ENCODE results near the gene EFCAB11.

Gene EFCAB11

DNA sequence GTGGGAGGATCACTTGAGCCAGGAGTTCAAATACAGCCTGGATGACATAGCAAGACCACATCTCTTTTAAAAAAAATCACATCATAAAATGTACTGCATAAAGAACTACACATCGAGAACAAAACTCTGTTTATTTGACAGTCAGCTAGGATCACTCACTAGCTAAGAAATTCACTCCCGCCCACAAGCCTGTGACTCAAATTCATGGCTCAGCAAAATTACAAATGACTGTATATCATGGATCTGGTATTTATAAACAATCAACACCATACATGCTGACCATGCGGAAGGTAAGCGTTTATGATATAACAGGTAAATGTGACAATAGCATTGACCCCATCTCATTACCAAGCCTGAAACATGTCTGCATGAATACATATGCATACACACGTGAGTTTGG lies 206.5 kb downstream of the EFCAB11 start:
- no peak overlapping the region for H3K4me2 ChIP-seq (ENCODE audit: low read length)
- H3K27ac ChIP-seq (ENCODE audit: low read depth, low read length): no peak overlapping the region
- no peaks in the 10 kb centered on the region for H3F3A ChIP-seq (ENCODE audit: control insufficient read depth, insufficient read depth)
- H3K4me3 ChIP-seq (ENCODE audit: low read length): no peak overlapping the region
- H3K4me1 ChIP-seq (ENCODE audit: control insufficient read depth, low read length): no peaks in the 10 kb centered on the region
- no peaks in the 10 kb centered on the region for H4K20me1 ChIP-seq (ENCODE audit: control insufficient read depth, insufficient read depth, low read depth, low read length)
- H3K27me3 ChIP-seq (ENCODE audit: control insufficient read depth, low read length): no peaks in the 10 kb centered on the region
- TF ChIP-seq, protein P1, sequence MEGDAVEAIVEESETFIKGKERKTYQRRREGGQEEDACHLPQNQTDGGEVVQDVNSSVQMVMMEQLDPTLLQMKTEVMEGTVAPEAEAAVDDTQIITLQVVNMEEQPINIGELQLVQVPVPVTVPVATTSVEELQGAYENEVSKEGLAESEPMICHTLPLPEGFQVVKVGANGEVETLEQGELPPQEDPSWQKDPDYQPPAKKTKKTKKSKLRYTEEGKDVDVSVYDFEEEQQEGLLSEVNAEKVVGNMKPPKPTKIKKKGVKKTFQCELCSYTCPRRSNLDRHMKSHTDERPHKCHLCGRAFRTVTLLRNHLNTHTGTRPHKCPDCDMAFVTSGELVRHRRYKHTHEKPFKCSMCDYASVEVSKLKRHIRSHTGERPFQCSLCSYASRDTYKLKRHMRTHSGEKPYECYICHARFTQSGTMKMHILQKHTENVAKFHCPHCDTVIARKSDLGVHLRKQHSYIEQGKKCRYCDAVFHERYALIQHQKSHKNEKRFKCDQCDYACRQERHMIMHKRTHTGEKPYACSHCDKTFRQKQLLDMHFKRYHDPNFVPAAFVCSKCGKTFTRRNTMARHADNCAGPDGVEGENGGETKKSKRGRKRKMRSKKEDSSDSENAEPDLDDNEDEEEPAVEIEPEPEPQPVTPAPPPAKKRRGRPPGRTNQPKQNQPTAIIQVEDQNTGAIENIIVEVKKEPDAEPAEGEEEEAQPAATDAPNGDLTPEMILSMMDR (IDR thresholded peaks at IDR 0.05; ENCODE audit: low read depth, low read length, poor library complexity, severe bottlenecking): no peak
- TF ChIP-seq EZH2phosphoT487 (IDR thresholded peaks at IDR 0.05; ENCODE audit: borderline replicate concordance, low read length): no peak
- H3K36me3 ChIP-seq (ENCODE audit: control insufficient read depth, low read length): no peaks in the 10 kb centered on the region
- H3K79me2 ChIP-seq (ENCODE audit: control insufficient read depth, low read length): no peaks in the 10 kb centered on the region
- H3K9me2 ChIP-seq (replicated peaks; ENCODE audit: control insufficient read depth, low read length): no peaks in the 10 kb centered on the region
- H3K9me3 ChIP-seq (ENCODE audit: control insufficient read depth, insufficient read depth, low read length): no peaks in the 10 kb centered on the region; the same call in 1 of the 2 replicates

DNA sequence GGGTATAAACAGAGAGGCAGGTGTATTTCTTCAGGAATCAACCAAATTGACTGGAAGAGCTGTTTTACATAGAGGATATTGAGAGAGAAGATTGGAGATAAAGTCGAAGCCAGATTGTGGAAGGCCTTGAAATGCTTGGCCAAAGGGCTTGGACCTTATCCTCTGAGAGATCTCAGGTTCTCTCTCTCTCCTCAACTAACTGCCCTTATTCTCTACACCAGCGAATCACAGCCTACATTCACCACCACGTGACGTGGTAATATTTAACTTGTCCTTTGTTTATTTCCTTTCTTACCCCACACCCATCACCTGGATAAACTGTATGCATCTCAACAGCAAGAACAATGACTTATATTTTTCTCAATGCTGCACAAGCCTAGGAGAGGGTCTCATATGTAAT lies 207.4 kb downstream of the EFCAB11 start:
- no peak overlapping the region for H3K4me2 ChIP-seq (ENCODE audit: low read length)
- H3K79me2 ChIP-seq (ENCODE audit: control insufficient read depth, low read length): no peaks in the 10 kb centered on the region
- H3F3A ChIP-seq (ENCODE audit: control insufficient read depth, insufficient read depth): no peaks in the 10 kb centered on the region
- no peaks in the 10 kb centered on the region; the same call in 1 of the 2 replicates for H3K9me3 ChIP-seq (ENCODE audit: control insufficient read depth, insufficient read depth, low read length)
- H3K27ac ChIP-seq (ENCODE audit: low read depth, low read length): no peak overlapping the region
- no peaks in the 10 kb centered on the region for H3K36me3 ChIP-seq (ENCODE audit: control insufficient read depth, low read length)
- no peaks in the 10 kb centered on the region for H3K4me1 ChIP-seq (ENCODE audit: control insufficient read depth, low read length)
- no peak overlapping the region for H3K4me3 ChIP-seq (ENCODE audit: low read length)
- TF ChIP-seq EZH2phosphoT487 (IDR thresholded peaks at IDR 0.05; ENCODE audit: borderline replicate concordance, low read length): no peak
- TF ChIP-seq, protein P1 (IDR thresholded peaks at IDR 0.05; ENCODE audit: low read depth, low read length, poor library complexity, severe bottlenecking): no peak
- H3K27me3 ChIP-seq (ENCODE audit: control insufficient read depth, low read length): no peaks in the 10 kb centered on the region
- no peaks in the 10 kb centered on the region for H3K9me2 ChIP-seq (replicated peaks; ENCODE audit: control insufficient read depth, low read length)
- no peaks in the 10 kb centered on the region for H4K20me1 ChIP-seq (ENCODE audit: control insufficient read depth, insufficient read depth, low read depth, low read length)

DNA sequence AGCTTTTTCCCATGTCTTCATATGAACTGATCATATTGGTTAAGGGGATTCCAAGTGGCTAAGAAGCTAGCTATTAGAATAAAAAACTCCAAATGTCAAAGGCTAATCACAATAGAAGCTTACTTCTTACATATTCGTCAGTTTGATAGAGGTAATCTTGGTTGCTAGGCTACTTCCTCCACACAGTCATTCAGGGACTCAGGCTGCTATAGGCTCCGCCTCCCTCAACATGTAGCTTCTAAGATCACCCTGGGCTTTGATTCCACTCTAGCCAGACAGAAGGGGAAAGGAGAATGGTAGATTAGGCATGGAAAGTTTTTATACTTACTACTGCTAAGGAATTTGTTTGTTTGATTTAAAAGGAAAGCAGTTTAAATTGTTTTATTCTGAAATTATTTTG lies 207.9 kb downstream of the EFCAB11 start:
- Histone ChIP-seq H4K20me1 (ENCODE audit: control insufficient read depth, insufficient read depth, low read depth, low read length) (no peaks in the 10 kb centered on the region), H3K9me3 (ENCODE audit: control insufficient read depth, insufficient read depth, low read length) (no peaks in the 10 kb centered on the region; the same call in 1 of the 2 replicates), H3K4me3 (ENCODE audit: low read length) (no peak overlapping the region), H3K79me2 (ENCODE audit: control insufficient read depth, low read length) (no peaks in the 10 kb centered on the region), H3K36me3 (ENCODE audit: control insufficient read depth, low read length) (no peaks in the 10 kb centered on the region), H3K4me2 (ENCODE audit: low read length) (no peak overlapping the region), H3K4me1 (ENCODE audit: control insufficient read depth, low read length) (no peaks in the 10 kb centered on the region), H3K27me3 (ENCODE audit: control insufficient read depth, low read length) (no peaks in the 10 kb centered on the region), H3F3A (ENCODE audit: control insufficient read depth, insufficient read depth) (no peaks in the 10 kb centered on the region), H3K27ac (ENCODE audit: low read depth, low read length) (no peak overlapping the region), H3K9me2 (replicated peaks; ENCODE audit: control insufficient read depth, low read length) (no peaks in the 10 kb centered on the region)
- no peak for TF ChIP-seq EZH2phosphoT487 (IDR thresholded peaks at IDR 0.05; ENCODE audit: borderline replicate concordance, low read length)
- TF ChIP-seq, protein P1 (IDR thresholded peaks at IDR 0.05; ENCODE audit: low read depth, low read length, poor library complexity, severe bottlenecking): no peak
